GM23338 (cell line): ENCODE results near the gene KRT32. TPM values are rescaled to one million over a fixed set of nuclear protein-coding genes. Genes with fewer than 3 reads are reported as not detected.

ENCODE experiments used
- ATAC-seq: fragments of 200-7000 bp; cut with Tn5 transposase; 3 replicates; pipeline ENCODE4 v1.9.1; 2020
- DNase-seq: peaks from one replicate; pipeline ENCODE4 v3.0.0-alpha.2; 2015; ENCODE audit warnings: low spot score
- H2AFZ ChIP-seq: fragments of 200-600 bp; sonication (generic); 2 replicates; pipeline ENCODE4 v1.8.0; 2016; ENCODE audit warnings: antibody characterized with exemption, mild to moderate bottlenecking, moderate library complexity
- H3F3A ChIP-seq: fragments of 200-600 bp; sonication (generic); replicated peaks from 2 replicates; pipeline ENCODE4 v1.8.0; 2017; ENCODE audit warnings: antibody characterized with exemption, mixed run types, low read depth
- H3K27ac ChIP-seq: fragments of 200-600 bp; sonication (generic); 2 replicates; pipeline ENCODE4 v1.6.1; 2016; ENCODE audit warnings: low read depth
- H3K27me3 ChIP-seq: fragments of 200-600 bp; sonication (generic); 2 replicates; pipeline ENCODE4 v1.8.0; 2016; ENCODE audit warnings: mild to moderate bottlenecking, mixed run types, moderate library complexity; ENCODE audit not compliant: insufficient read depth
- H3K36me3 ChIP-seq: fragments of 200-600 bp; sonication (generic); 2 replicates; pipeline ENCODE4 v1.8.0; 2016; ENCODE audit warnings: mild to moderate bottlenecking; ENCODE audit not compliant: insufficient read depth
- H3K4me1 ChIP-seq: fragments of 200-600 bp; sonication (generic); 2 replicates; pipeline ENCODE4 v1.8.0; 2016; ENCODE audit warnings: mild to moderate bottlenecking, moderate library complexity; ENCODE audit not compliant: insufficient read depth
- H3K4me2 ChIP-seq: fragments of 200-600 bp; sonication (generic); 2 replicates; pipeline ENCODE4 v1.7.1; 2017; ENCODE audit warnings: mixed run types
- H3K4me3 ChIP-seq: fragments of 200-600 bp; sonication (generic); 2 replicates; pipeline ENCODE4 v1.6.1; 2016; ENCODE audit warnings: mixed run types
- H3K79me2 ChIP-seq: fragments of 200-600 bp; sonication (generic); replicated peaks from 2 replicates; pipeline ENCODE4 v1.8.0; 2017; ENCODE audit warnings: mild to moderate bottlenecking; ENCODE audit not compliant: insufficient read depth
- H3K9me2 ChIP-seq: fragments of 200-600 bp; sonication (generic); 2 replicates; pipeline ENCODE4 v1.8.0; 2017; ENCODE audit not compliant: insufficient read depth
- H4K20me1 ChIP-seq: fragments of 200-600 bp; sonication (generic); replicated peaks from 2 replicates; pipeline ENCODE4 v1.8.0; 2017; ENCODE audit warnings: mild to moderate bottlenecking; ENCODE audit not compliant: insufficient read depth
- H3K27ac Mint-ChIP-seq: 2 replicates; pipeline ENCODE4 v1.8.0; 2020; ENCODE audit warnings: inconsistent platforms, mild to moderate bottlenecking, moderate library complexity, mixed read lengths
- H3K27me3 Mint-ChIP-seq: 3 replicates; pipeline ENCODE4 v1.8.0; 2022; ENCODE audit warnings: low read depth, mild to moderate bottlenecking, moderate library complexity, mixed read lengths, inconsistent platforms; ENCODE audit not compliant: insufficient read depth, poor library complexity
- H3K36me3 Mint-ChIP-seq: 3 replicates; pipeline ENCODE4 v1.8.0; 2021; ENCODE audit warnings: low read depth, mild to moderate bottlenecking, inconsistent platforms, moderate library complexity, mixed read lengths
- H3K4me1 Mint-ChIP-seq: 3 replicates; pipeline ENCODE4 v1.8.0; 2020; ENCODE audit warnings: mild to moderate bottlenecking, inconsistent platforms, mixed read lengths
- H3K4me3 Mint-ChIP-seq: 3 replicates; pipeline ENCODE4 v1.8.0; 2021; ENCODE audit warnings: moderate library complexity, mild to moderate bottlenecking, inconsistent platforms, mixed read lengths
- H3K9me3 Mint-ChIP-seq: 3 replicates; pipeline ENCODE4 v1.8.0; 2020; ENCODE audit warnings: moderate library complexity, mild to moderate bottlenecking, inconsistent platforms, mixed read lengths
- CREB1 ChIP-seq: fragments of 250-450 bp; sonication (Bioruptor Pico); IDR thresholded peaks from 2 replicates; pipeline ENCODE4 v1.5.0; 2020; ENCODE audit warnings: low read depth, mild to moderate bottlenecking, moderate library complexity
- EZH2 ChIP-seq: fragments of 200-600 bp; sonication (generic); IDR thresholded peaks from one replicate; pipeline ENCODE4 v1.8.0; 2017; ENCODE audit warnings: antibody characterized with exemption, mild to moderate bottlenecking, low read depth; ENCODE audit not compliant: unreplicated experiment
- JUNB ChIP-seq: IDR thresholded peaks from one replicate; pipeline ENCODE4 v1.6.1; 2016; ENCODE audit warnings: antibody characterized with exemption; ENCODE audit not compliant: unreplicated experiment
- NANOG ChIP-seq: IDR thresholded peaks from 2 replicates; pipeline ENCODE4 v1.6.1; 2016; ENCODE audit warnings: antibody characterized with exemption, borderline replicate concordance
- POLR2AphosphoS5 ChIP-seq: IDR thresholded peaks from 2 replicates; pipeline ENCODE4 v1.6.1; 2016; ENCODE audit warnings: antibody characterized with exemption, low read depth
- STAT1 ChIP-seq: IDR thresholded peaks from one replicate; pipeline ENCODE4 v1.6.1; 2016; ENCODE audit warnings: antibody characterized with exemption; ENCODE audit not compliant: unreplicated experiment
- ZNF114 ChIP-seq: fragments of 250-450 bp; sonication (Bioruptor Pico); IDR thresholded peaks from 2 replicates; pipeline ENCODE4 v1.5.0; 2020; ENCODE audit warnings: mild to moderate bottlenecking, moderate library complexity
- ZNF331 ChIP-seq: fragments of 250-450 bp; sonication (Bioruptor Pico); IDR thresholded peaks from 2 replicates; pipeline ENCODE4 v1.5.0; 2020; ENCODE audit warnings: low read depth, mild to moderate bottlenecking, moderate library complexity
- polyA plus RNA-seq: library from polyadenylated mRNA; unstranded; fragments of >200 nt; fragmentation: Nextera tagmentation; extraction: Ambion mirVana; gene quantifications from 2 replicates; pipeline ENCODE4 v1.2.1, GENCODE V29; 2016
- total RNA-seq: library from RNA; depleted of rRNA; stranded (reverse); fragments of >200 nt; shearing (Covaris generic); gene quantifications from 2 replicates; pipeline ENCODE4 v1.2.3, GENCODE V29; 2014
- TF ChIP-seq, protein P1 (sequence below): fragments of 250-450 bp; sonication (Bioruptor Pico); IDR thresholded peaks from 2 replicates; pipeline ENCODE4 v1.5.0; 2020; ENCODE audit warnings: mild to moderate bottlenecking, moderate library complexity
- TF ChIP-seq, protein P2 (sequence below): IDR thresholded peaks from one replicate; pipeline ENCODE4 v1.6.1; 2018; ENCODE audit warnings: antibody characterized with exemption; ENCODE audit not compliant: unreplicated experiment
- TF ChIP-seq, protein P3 (sequence below): IDR thresholded peaks from 2 replicates; pipeline ENCODE4 v1.6.1; 2016; ENCODE audit warnings: antibody characterized with exemption

The KRT32 gene
- total and polyA plus RNA-seq, 2 experiments from 2014 or later, result not detected

DNA sequence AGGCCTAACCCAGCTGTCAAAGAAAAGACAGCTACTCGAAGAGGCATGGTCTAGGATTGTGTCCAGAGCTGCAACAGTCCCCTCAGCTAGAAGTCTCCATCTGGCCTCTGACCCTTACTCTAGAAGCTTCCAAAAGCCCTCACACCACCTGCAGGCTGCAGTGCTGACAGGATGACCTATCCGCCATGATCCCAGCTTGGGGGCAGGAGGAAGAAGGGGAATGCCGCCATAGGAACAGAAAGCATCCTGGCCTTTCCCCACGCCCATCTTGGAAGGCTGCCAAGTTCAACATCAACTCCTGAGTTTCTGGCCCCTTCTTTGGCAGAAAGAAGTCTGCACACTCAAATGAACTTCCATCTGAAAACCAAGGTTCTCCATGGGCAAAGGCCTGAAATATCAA, 25.6 kb upstream of the KRT32 start:
- Mint-ChIP-seq H3K4me1 (peaks cover 2% of the 10 kb centered on the region; the same call in 1 of the 3 replicates), H3K36me3 (no peaks in the 10 kb centered on the region), H3K9me3 (no peaks in the 10 kb centered on the region), H3K4me3 (no peak overlapping the region), H3K27ac (no peak overlapping the region), H3K27me3 (peaks cover 9% of the 10 kb centered on the region)
- Histone ChIP-seq H3K27me3 (no peaks in the 10 kb centered on the region), H3K4me2 (no peak overlapping the region), H2AFZ (no peak overlapping the region), H3K27ac (no peak overlapping the region), H3K9me2 (no peaks in the 10 kb centered on the region; the same call in 1 of the 2 replicates), H3K36me3 (no peaks in the 10 kb centered on the region), H4K20me1 (no peaks in the 10 kb centered on the region), H3K4me3 (no peak overlapping the region), H3K79me2 (no peaks in the 10 kb centered on the region), H3K4me1 (no peaks in the 10 kb centered on the region; the same call in 1 of the 2 replicates), H3F3A (no peaks in the 10 kb centered on the region)
- DNase-seq, result no peak
- ATAC-seq, result no peak
- TF ChIP-seq NANOG (no peak), POLR2AphosphoS5 (no peak), CREB1 (CRISPR knock-in tag) (no peak), EZH2 (no peak), JUNB (no peak), ZNF114 (CRISPR knock-in tag) (no peak), ZNF331 (no peak), STAT1 (no peak)
- TF ChIP-seq, protein P1, sequence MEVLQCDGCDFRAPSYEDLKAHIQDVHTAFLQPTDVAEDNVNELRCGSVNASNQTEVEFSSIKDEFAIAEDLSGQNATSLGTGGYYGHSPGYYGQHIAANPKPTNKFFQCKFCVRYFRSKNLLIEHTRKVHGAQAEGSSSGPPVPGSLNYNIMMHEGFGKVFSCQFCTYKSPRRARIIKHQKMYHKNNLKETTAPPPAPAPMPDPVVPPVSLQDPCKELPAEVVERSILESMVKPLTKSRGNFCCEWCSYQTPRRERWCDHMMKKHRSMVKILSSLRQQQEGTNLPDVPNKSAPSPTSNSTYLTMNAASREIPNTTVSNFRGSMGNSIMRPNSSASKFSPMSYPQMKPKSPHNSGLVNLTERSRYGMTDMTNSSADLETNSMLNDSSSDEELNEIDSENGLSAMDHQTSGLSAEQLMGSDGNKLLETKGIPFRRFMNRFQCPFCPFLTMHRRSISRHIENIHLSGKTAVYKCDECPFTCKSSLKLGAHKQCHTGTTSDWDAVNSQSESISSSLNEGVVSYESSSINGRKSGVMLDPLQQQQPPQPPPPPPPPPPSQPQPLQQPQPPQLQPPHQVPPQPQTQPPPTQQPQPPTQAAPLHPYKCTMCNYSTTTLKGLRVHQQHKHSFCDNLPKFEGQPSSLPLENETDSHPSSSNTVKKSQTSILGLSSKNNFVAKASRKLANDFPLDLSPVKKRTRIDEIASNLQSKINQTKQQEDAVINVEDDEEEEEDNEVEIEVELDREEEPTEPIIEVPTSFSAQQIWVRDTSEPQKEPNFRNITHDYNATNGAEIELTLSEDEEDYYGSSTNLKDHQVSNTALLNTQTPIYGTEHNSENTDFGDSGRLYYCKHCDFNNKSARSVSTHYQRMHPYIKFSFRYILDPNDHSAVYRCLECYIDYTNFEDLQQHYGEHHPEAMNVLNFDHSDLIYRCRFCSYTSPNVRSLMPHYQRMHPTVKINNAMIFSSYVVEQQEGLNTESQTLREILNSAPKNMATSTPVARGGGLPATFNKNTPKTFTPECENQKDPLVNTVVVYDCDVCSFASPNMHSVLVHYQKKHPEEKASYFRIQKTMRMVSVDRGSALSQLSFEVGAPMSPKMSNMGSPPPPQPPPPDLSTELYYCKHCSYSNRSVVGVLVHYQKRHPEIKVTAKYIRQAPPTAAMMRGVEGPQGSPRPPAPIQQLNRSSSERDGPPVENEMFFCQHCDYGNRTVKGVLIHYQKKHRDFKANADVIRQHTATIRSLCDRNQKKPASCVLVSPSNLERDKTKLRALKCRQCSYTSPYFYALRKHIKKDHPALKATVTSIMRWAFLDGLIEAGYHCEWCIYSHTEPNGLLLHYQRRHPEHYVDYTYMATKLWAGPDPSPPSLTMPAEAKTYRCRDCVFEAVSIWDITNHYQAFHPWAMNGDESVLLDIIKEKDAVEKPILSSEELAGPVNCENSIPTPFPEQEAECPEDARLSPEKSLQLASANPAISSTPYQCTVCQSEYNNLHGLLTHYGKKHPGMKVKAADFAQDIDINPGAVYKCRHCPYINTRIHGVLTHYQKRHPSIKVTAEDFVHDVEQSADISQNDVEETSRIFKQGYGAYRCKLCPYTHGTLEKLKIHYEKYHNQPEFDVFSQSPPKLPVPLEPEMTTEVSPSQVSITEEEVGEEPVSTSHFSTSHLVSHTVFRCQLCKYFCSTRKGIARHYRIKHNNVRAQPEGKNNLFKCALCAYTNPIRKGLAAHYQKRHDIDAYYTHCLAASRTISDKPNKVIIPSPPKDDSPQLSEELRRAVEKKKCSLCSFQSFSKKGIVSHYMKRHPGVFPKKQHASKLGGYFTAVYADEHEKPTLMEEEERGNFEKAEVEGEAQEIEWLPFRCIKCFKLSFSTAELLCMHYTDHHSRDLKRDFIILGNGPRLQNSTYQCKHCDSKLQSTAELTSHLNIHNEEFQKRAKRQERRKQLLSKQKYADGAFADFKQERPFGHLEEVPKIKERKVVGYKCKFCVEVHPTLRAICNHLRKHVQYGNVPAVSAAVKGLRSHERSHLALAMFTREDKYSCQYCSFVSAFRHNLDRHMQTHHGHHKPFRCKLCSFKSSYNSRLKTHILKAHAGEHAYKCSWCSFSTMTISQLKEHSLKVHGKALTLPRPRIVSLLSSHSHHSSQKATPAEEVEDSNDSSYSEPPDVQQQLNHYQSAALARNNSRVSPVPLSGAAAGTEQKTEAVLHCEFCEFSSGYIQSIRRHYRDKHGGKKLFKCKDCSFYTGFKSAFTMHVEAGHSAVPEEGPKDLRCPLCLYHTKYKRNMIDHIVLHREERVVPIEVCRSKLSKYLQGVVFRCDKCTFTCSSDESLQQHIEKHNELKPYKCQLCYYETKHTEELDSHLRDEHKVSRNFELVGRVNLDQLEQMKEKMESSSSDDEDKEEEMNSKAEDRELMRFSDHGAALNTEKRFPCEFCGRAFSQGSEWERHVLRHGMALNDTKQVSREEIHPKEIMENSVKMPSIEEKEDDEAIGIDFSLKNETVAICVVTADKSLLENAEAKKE (CRISPR knock-in tag), result no peak
- TF ChIP-seq, protein P2, sequence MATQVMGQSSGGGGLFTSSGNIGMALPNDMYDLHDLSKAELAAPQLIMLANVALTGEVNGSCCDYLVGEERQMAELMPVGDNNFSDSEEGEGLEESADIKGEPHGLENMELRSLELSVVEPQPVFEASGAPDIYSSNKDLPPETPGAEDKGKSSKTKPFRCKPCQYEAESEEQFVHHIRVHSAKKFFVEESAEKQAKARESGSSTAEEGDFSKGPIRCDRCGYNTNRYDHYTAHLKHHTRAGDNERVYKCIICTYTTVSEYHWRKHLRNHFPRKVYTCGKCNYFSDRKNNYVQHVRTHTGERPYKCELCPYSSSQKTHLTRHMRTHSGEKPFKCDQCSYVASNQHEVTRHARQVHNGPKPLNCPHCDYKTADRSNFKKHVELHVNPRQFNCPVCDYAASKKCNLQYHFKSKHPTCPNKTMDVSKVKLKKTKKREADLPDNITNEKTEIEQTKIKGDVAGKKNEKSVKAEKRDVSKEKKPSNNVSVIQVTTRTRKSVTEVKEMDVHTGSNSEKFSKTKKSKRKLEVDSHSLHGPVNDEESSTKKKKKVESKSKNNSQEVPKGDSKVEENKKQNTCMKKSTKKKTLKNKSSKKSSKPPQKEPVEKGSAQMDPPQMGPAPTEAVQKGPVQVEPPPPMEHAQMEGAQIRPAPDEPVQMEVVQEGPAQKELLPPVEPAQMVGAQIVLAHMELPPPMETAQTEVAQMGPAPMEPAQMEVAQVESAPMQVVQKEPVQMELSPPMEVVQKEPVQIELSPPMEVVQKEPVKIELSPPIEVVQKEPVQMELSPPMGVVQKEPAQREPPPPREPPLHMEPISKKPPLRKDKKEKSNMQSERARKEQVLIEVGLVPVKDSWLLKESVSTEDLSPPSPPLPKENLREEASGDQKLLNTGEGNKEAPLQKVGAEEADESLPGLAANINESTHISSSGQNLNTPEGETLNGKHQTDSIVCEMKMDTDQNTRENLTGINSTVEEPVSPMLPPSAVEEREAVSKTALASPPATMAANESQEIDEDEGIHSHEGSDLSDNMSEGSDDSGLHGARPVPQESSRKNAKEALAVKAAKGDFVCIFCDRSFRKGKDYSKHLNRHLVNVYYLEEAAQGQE, result no peak
- TF ChIP-seq, protein P3, sequence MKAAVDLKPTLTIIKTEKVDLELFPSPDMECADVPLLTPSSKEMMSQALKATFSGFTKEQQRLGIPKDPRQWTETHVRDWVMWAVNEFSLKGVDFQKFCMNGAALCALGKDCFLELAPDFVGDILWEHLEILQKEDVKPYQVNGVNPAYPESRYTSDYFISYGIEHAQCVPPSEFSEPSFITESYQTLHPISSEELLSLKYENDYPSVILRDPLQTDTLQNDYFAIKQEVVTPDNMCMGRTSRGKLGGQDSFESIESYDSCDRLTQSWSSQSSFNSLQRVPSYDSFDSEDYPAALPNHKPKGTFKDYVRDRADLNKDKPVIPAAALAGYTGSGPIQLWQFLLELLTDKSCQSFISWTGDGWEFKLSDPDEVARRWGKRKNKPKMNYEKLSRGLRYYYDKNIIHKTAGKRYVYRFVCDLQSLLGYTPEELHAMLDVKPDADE, result no peak
